ENCODE data around the gene TSHZ1.
"Not testable (repeated sequence)": the region's sequence is repeated elsewhere in the genome, so short reads cannot be mapped to it uniquely, and the experiment has no call there.

Gene TSHZ1

DNA sequence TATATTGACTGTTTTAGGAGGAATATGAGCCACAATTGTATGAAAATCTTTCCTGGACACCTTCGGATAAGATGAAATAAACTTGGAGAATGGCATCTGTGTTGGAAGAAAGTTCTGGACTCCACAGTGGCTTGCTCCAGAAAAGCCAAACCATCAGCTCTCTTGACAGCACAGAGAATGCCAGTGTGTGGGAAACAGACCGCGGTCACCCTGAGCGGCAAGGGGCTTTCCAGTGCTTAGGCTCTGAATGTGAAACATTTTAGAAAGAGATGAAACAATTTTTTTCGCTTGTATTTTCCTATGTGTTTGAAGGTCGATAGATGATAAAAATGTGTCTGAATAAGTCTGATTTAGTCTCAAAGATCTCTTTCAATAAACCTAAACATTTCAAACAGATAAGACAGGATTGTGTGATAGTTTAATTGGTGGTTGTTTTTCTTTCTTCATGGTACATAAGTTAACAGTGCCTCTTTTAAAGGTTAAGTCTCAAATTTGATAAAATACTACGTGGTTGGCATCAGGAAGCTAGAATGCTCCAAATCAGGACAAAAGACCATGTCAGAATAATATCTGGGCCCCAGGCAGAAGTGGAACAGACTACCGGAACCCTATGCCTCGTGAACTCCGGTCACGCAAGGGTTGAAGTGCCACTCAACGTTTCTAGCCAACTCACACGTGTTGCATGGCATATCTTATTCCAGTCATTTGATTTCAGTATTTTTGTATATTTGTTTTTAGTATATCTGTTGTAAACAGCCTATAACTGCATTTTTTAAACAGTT lies 30.6 kb upstream of the TSHZ1 start:
- no peak for DNase-seq

DNA sequence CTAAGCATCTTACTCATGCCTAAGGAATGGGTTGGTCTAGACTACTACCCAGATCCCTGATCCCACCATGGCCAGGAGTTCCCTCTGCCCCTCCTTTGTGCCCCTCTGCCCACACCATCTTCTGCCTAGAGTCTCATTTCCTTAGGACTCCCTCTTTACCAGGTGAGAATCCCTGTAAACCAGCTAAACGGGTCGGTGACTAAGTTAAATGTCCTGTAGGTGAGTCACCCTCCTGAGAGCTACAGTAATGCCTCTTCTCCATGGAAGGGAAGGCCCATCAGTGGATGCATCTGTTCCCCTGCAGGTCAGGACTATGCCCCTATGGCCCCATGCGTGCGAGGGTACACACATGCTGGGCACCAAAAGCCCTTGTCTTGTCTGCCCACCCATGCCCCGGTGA lies 27.1 kb upstream of the TSHZ1 start:
- DNase-seq: no peak

DNA sequence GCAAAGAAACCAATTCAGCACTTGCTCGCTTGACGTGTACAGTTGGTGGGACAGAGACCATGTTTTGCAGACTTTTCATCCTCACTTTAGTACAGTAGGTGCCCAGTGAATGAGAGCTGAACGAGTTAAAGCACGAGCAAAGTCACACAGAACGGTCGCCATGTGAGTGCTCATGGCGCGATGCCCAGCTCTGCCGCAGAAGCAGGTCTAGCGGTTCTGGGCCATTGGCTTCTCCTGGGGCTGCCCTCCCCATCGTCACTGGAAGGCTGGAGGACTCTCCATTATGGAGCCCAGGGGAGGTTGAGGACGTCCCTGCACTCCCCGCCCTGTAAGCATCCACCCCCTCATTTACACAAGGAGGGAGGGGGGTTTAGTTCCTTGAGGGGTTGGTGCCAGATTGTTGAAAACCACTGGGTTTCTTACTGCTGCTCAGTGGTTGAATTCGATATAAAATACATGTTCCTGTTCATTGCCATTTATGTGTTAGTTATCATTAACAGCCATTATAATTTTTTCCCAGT lies 26.6 kb upstream of the TSHZ1 start:
- DNase-seq: no peak

DNA sequence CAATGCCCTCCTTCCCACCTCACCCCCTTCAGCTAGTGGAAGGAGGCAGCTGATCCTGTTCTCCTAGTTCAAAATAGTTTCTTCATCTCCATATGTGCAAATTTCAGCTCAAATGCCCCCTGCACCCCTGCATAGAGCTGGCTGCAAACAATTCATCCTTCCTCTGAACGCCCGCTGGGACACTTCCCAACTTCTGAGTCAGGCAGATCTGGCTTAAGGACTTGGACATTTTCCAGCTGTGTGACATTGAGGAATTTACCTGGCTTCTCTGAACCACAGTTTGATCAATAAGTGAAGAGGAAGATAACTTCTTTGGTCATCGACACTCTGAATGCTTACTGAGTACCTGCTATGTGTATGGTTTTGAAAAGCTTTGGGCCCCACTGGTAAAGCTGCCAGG lies 25.1 kb upstream of the TSHZ1 start:
- no peak for DNase-seq

DNA sequence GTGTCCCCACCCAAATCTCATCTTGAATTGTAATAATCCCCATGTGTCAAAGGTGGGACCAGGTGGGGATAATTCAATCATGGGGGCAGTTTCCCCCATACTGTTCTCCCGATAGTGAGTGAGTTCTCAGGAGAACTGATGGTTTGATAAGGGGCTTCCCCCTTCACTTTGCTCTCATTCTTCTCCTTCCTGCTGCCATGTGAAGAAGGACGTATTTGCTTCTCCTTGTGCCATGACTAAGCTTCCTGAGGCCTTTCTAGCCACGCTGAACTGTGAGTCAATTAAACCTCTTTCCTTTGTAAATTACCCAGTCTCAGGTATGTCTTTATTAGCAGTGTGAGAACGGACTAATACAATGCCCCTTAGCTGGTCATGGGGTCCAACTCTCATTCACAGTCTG lies 22.9 kb upstream of the TSHZ1 start:
- DNase-seq: not testable (repeated sequence)

DNA sequence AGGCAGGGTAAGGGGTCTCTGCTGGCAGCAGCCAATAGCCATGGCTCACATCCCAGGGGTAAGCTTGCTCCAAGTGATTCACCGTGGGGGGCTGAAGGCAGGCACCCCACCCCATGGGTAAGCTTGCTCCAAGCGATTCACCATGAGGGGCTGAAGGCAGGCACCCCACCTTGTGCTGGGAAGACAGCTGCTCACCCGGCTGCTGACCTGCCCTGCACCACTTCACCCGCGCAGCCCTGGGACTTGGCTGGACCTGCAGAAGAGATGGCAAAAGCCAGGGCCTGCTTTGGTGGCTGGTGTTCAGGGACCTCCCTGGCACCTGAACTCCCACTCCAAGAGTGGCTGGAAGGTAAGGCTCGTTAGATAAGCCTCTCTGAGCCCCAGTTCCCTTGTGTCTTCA lies 20.9 kb upstream of the TSHZ1 start:
- DNase-seq: no peak

DNA sequence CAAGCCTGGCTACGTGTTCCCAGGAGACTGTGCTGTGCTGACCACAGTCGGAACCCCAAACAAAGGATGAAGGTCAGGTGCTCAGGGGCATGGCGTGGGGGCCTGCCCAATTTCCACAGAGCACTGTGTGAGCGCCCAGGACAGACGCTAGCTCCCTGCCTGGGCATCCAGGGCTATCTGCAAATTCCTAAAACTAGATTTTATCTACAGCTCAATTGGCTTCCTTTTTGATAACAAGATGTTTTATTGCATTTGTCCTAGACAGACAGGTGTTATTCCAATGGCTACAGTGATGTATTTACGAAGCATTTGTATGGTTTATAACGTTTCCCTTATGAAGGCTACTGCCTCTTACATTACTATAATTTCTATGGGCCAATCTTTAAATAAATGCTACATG lies 17.7 kb upstream of the TSHZ1 start:
- no peak for DNase-seq

DNA sequence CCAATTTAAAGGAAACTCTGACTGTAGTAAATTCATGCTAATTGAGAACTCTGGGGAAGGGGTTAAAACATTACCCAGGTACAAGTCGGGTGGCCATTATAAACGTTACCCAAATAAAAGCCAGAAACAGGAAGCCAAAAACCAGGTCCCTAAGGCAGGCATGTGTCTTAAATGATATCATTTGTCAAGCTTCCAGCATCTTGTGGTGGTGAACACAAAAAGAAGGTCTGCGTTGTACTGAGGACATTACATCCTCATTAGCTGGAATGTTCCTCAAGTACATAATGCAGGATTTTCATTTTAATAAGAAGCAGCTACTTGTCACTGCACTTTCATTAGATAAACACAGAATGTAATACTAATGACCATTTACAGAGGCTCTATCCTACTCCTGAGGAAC lies 12.6 kb upstream of the TSHZ1 start:
- no peak for DNase-seq

DNA sequence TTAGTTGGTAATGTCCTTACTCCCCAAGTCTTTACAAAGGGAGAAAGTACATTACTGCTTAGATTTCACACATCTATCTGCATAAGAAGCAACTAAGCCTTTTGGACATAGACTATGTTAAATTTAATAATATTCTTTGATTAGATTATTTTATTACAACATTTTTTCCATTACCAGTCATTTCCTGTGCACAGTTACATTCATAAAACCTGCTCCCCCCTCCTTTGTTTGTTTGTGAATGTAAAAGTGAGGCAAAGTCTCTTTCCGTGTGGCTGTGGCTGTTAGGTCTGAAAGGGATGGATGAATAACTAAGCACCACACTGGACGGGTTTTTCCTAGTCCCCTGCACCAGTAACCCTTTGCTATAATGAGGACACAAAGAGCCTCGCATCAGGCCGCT lies 11.3 kb upstream of the TSHZ1 start:
- no peak for DNase-seq

DNA sequence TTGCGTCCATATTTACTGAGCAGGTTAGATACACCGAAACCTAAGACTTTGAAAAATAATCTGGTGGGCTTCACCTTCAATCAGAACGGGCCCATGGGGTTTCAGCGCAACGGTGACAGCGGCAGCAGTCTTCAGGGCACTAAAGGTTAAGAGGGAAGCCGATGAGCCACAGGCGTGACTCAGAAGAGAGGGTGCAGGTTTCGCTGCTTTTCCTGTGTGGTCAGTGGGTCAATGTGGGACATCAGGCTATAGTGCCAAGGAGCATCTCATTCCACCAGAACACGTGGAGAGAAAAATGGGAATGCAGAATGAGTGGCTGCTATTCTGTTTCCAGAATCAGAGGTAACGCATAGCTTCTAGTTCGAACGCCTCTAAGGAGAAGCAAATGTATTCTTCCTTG lies 10.5 kb upstream of the TSHZ1 start:
- no peak for DNase-seq

DNA sequence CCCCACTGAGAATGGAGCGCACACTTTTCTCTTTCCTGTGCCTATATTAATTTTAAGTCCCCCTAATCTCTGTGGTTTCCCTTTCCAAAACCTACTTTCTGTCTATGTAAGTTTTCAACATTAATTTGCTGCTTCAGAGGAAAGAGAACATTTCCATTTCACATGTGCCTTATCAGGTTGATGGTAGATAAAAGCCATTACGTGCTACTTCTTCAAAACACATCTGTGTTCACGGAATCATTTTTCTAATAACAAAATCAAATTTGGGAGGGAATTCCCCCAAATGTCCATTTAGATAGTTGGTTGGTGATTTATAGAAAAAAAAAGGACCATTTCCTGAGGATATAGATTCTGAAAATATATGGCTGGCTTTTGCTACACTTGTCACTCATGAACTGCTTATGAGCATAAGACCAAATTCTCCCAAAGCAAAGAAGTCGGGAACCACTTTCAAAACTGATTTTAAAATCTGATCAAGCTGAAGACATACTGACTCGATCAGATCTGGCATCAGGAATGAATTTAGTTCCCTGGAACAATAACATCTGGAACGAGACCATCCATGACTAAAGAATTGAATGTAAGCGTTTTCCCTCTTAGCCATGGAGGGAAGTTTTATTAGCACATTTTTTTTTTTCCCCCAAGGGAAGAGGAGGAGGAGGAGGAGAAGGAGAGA lies 9.9 kb upstream of the TSHZ1 start:
- DNase-seq: no peak

DNA sequence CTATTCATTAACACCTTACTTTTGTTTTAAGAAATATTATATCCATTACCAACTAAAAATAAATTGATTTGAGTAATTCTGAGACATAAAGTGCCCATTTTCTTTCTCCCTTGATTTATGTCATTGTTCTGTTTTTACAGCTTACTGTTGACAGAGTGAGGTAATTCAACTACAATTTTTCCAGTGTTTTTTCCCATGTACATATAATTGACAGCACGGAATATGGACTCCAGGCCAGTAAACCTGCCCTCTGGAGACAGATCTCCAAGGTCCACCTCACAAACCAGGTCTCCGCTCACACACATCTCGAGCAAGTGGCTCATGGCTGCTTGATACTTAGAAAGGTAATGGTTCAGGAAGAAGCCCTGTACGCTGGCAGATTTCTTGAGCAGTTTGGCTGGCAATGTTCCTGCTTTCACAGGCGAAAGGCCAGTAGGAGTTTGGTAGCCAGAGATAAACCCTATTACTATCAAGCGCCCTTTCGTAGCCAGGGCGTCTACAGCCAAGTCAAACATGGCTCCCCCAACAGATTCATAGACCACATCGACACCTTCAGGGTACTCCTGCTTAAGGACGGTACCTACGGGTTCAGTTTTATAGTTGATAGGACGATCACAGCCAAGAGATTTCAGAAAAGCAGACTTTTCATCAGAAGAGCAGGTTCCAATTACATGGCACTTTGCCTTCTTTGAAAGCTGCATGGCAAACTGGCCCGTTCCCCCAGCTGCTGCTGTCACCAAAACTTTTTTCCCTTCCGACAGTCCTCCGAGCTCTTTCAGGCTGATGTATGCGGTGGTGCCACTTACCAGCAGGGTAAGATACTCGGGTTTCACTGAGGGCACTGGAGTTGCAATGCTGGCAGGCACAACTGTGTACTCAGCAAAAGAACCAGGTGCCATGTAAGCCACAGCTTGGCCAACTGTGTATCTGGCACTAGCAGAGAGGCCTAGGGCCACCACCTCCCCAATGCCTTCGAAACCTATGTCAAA lies 9.0 kb upstream of the TSHZ1 start:
- no peak for DNase-seq

DNA sequence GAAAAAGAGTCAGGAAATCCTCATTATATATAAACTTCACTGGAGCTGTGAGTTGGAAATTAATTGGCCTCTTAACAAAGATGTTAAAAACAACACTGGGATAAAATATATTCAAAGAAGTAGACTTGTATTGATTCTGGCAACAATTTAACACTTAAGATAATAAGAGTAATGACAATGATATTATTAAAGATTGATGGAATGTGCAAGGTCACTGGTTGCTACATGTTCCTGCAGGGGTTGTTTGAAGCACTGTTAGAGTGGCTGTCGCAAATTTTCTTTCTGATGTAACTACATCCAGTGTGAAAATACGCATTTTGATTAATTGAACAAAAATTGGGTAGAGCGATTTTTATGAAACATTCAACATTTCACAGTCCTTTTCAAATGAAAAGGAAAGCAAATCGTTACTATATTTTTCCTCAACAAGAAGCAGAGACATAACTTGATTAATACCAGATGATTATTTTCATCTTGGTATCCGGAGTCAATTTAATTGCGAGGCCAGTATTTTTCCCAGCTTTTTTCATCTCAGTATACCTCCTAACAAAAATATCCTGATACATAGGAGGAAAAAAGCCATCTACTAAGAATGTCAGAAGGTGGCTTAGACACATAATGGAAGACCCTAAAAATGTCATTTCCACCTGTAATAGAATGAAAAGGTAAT lies 7.8 kb upstream of the TSHZ1 start:
- DNase-seq: no peak

DNA sequence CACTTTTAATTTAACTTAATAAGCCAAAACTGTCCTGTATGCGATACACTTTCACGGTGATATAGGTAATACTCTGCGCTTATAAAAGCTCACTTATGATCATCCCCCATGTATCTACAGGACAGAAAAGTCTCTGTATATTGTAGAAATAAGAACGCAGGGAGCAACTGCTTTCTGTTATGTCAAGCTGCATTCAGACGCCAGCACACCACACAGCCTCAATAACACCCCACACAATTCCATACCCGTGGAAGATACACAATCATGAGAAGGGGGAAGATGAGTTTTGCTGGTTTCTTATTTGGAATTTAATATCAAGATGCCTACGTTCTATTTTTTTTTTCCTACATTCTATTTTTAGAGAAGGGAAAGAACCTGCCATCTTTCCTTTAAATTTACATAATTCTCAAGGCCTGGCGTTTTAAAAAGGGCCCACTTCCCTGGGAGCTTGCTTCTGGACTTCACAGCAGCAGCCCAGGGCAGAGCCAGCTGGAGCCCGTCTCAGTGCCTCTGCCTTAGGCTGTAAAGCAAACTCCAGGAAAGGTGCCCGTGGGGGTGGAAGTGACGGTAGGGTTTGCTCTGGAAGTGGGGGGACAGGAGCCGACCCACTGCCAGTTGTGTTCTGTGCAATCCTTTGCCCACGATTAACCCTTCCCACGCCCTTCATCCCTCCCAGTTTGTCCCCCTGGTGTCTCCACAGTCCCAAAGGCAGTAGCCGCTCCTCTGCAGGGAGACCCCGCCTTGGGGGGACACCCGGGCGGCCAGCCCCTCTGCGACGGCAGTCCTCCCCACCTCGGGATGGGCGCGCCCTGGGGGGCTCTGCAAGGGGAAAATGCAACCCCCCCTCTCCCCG lies 7.0 kb upstream of the TSHZ1 start:
- DNase-seq: peak; percentile 77

DNA sequence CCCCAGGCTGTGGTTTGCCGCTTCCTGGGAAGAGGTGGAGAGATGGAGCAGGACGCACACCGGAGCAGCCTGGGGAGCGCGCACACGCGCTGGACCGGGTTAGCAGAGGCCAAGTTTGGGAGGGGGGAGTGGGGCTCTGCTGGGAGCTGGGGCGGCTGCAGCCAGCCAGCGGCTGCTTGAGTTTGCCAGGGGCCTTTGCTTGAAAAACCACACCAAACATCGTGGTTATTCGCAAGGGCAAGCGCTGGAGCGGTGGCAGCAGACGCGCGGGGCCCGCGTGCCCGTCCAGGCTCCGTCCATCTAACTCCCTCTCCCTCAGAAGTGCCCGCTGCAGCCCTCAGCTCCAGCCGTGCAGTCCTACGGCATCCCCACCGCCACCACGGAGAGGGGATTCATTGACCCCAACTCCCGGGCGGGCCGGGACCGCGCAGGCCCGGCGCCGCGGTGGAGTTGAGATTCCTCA lies 6.3 kb upstream of the TSHZ1 start:
- peak; percentile 89 for DNase-seq

DNA sequence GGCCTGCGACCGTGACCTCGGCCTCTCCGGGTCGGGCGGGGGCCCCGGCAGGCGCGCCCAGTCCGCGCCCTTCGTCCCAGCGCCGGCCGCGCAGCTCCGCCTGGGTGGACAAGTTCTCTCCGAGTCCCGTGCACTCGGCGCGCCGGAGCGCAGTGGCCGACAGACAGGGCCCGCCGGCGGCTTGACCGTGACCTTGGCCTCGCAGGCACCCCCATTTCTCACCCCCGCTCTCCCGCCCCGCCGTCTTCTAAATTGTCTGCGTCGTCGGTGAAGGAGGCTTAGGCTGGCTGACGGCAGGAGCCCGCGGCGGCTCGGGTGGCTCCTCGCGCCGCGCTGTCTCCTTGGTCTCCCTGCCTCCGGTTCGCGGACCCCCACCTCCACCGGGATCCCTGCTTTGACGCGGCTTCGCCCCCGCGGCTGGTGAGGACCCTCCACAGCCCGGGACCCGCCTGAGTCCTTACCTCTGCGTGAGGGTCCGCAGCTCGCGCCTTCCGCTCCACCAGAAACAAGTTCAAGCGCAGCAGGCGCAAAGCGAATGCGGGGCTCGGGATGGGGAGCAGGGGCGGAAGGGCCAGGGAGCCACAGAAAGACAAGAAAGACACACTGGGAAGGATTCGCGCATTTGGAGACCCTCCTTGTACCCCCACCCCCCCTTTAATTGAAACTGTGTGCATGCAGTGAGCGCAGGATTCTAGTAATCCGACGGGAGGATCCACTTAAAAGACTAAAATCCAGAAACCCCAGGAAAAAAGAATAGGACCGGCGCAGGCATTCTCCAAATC lies 5.7 kb upstream of the TSHZ1 start:
- peak; percentile 86 for DNase-seq

DNA sequence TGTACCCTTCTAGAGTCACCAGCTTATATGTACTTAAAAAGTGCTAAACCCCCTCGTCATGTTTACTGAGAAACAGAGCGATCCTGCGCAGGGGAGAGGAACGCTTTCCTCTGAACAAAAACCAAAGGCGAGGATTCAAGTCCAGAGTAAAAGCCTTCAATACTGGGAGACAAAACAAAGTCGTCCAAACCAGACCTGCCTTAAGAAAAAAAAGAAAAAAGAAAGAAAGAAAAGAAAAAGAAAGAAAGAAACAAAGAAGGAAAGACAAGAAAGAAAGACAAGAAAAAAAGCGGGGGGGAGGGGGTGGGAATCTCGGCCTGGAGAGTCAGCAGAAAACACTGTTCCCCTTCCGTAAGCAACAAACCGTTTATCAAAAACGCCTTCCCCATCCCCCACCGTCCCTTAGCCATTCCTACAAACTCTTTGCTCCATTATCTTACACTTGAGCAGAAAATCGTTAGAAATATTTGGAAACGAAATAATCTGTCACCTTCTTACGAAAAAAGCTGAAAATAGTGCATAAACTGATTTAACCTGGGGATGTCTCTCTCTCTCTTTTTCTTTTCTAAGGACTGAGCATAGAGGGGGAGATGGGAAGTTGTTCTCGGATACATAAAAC lies 5.0 kb upstream of the TSHZ1 start:
- peak; percentile 74 for DNase-seq

DNA sequence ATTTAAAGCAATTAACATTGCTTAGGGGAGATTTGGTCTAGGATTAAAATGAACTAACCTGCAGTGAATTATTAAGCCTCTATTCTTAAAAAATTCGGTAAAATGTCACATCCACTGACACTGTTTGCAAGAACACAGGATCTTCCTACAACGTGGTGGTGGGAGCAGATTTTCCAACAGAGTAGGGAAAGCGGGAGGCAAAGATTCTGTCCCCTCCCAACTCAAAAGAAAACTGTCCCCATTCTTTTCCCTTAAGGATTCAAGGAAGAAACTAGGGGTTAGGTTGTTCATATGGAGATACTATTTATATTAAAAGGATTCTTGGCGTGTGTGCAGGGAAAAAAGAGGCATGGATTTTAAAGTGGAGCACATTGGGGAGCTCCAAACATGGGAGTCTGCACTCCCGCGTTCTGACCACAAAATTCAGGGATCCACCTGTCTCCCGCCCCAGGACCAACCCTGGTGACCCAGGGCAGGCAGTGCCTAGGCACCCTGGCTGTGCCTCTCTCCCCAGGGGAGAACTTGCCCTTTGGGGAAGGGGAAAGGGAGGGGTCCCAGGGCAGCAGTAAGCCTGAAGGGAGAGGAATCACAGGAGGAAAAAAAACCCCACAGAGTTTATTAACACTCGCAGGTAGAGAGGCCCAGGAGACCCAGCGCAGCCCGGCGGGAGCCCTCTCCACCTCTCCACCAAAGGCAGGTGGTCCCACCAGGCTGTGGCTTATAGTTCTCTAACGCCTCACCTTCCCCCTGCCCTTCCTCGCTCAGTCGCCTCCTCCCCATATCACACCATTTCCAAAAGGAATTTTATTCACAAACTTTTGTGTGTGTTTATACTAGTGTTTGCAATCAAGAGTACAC lies 3.9 kb upstream of the TSHZ1 start:
- no peak for DNase-seq

All from right kidney (tissue), 1 donor.